ENCODE data around the gene PHLDB3.

PHLDB3 gene

DNA sequence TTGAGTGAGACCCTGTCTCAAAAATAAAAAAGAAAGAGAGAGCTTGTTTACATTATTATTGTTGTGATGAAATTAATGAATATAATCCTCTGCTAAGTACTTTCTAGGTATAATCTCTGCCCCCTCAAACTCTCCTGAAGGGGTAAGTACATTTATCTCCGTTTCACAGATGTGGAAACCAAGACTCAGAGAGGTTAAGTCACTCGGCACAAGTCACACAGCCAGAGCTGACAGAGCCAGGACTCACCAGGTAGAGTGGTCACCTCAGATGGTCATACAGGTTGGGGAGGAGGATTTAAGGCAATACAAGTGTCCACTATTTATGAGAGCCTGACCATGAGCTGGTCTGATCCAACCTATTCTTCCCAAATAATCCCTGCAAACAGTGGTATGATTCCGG, 24.0 kb downstream of the PHLDB3 start:
- no peak for DNase-seq (ENCODE audit: low read depth)
- H3K4me3 ChIP-seq (ENCODE audit: low read depth, low read length), result no peak overlapping the region
- in situ Hi-C loops (cut with HindIII; ENCODE audit: low sequenced_read_pairs), result no loop called here
- TF ChIP-seq, protein P1, sequence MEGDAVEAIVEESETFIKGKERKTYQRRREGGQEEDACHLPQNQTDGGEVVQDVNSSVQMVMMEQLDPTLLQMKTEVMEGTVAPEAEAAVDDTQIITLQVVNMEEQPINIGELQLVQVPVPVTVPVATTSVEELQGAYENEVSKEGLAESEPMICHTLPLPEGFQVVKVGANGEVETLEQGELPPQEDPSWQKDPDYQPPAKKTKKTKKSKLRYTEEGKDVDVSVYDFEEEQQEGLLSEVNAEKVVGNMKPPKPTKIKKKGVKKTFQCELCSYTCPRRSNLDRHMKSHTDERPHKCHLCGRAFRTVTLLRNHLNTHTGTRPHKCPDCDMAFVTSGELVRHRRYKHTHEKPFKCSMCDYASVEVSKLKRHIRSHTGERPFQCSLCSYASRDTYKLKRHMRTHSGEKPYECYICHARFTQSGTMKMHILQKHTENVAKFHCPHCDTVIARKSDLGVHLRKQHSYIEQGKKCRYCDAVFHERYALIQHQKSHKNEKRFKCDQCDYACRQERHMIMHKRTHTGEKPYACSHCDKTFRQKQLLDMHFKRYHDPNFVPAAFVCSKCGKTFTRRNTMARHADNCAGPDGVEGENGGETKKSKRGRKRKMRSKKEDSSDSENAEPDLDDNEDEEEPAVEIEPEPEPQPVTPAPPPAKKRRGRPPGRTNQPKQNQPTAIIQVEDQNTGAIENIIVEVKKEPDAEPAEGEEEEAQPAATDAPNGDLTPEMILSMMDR (IDR thresholded peaks at IDR 0.05; ENCODE audit: low read depth, low read length, missing control alignments), result no peak

- in situ Hi-C loops (cut with HindIII; ENCODE audit: low sequenced_read_pairs), result no loop called here
- no peak for DNase-seq (ENCODE audit: low read depth)
- TF ChIP-seq, protein P1 (IDR thresholded peaks at IDR 0.05; ENCODE audit: low read depth, low read length, missing control alignments), result no peak
- H3K4me3 ChIP-seq (ENCODE audit: low read depth, low read length), result no peak overlapping the region
These were observed 24.5 kb downstream of the PHLDB3 start for GRCh38 chr19:43479961-43480561.

DNA sequence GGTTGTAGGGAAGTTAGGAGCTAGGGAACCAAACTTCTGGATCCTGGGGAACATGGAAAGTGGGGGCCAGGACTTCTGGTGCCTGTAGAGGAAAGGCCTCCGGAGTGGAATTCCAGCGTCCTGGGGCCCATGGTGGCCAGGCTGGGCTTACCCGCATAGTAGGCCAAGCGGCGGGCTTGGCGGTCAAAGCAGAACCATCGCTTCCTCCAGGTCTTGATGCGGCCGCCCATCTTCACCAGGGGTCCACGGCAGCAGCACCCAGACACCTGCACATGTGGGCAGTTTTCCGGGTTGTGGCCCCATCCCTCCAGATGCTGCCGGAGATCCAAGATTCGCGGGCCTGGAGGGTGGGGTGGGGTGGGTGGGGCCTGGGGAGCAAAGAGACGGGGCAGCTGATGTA, 25.3 kb downstream of the PHLDB3 start:
- TF ChIP-seq, protein P1 (IDR thresholded peaks at IDR 0.05; ENCODE audit: low read depth, low read length, missing control alignments), result no peak

DNA sequence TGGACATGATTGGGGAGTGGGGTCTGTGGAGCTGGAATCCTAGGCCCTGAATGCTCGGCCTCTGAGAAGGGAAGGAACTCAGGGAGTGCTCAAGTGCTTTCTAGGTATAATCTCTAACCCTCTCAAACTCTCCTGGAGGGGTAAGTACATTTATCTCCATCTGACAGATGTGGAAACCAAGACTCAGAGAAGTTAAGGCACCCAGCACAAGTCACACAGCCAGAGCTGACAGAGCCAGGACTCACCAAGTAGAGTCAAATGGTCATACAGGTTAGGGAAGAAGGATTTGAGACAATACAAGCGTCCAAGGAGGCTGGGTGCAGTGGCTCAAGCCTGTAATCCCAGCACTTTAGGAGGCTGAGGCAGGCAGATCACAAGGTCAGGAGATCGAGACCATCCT, 26.2 kb downstream of the PHLDB3 start:
- in situ Hi-C loops (cut with HindIII; ENCODE audit: low sequenced_read_pairs), result no loop called here
- no peak for DNase-seq (ENCODE audit: low read depth)
- no peak overlapping the region for H3K4me3 ChIP-seq (ENCODE audit: low read depth, low read length)
- TF ChIP-seq, protein P1 (IDR thresholded peaks at IDR 0.05; ENCODE audit: low read depth, low read length, missing control alignments), result no peak

More for the DNA sequence above, 25.3 kb downstream of the PHLDB3 start:
- DNase-seq (ENCODE audit: low read depth), result no peak
- in situ Hi-C loops (cut with HindIII; ENCODE audit: low sequenced_read_pairs), result no loop called here
- H3K4me3 ChIP-seq (ENCODE audit: low read depth, low read length), result no peak overlapping the region

- no peak overlapping the region for H3K4me3 ChIP-seq (ENCODE audit: low read depth, low read length)
- in situ Hi-C loops (cut with HindIII; ENCODE audit: low sequenced_read_pairs), result no loop called here
- TF ChIP-seq, protein P1 (IDR thresholded peaks at IDR 0.05; ENCODE audit: low read depth, low read length, missing control alignments), result no peak
- peak; percentile 81 for DNase-seq (ENCODE audit: low read depth)
These were observed 27.9 kb downstream of the PHLDB3 start for GRCh38 chr19:43476606-43477005.

- in situ Hi-C loops (cut with HindIII; ENCODE audit: low sequenced_read_pairs), result no loop called here
- peak; percentile 65 for DNase-seq (ENCODE audit: low read depth)
- H3K4me3 ChIP-seq (ENCODE audit: low read depth, low read length), result peak overlapping the region; percentile 27
- TF ChIP-seq, protein P1 (IDR thresholded peaks at IDR 0.05; ENCODE audit: low read depth, low read length, missing control alignments), result no peak
These were observed 29.4 kb downstream of the PHLDB3 start for GRCh38 chr19:43474986-43475705.

Measured in astrocyte of the cerebellum (primary cell).